Right renal pelvis (tissue), 4 donors: ENCODE measurements around the gene CSN3. TPM values are rescaled to one million over a fixed set of nuclear protein-coding genes. Genes with fewer than 3 reads are reported as not detected.

Experiments used
- DNase-seq, 4 donors: peaks; one replicate each; pipeline ENCODE4 v3.0.0-alpha.2; 2013; ENCODE audit warnings: low read depth in 4 of 4, low spot score in 3 of 4, missing footprints in 1 of 4
- polyA plus RNA-seq, 4 donors: library from polyadenylated mRNA; unstranded; fragments of 120-200 nt; gene quantifications; one replicate each; pipeline ENCODE4 v1.2.1, GENCODE V29; 2013; ENCODE audit not compliant: insufficient read length in 4 of 4

The CSN3 gene
- polyA plus RNA-seq, 4 donors: 0.06 TPM; not detected in 3

DNA sequence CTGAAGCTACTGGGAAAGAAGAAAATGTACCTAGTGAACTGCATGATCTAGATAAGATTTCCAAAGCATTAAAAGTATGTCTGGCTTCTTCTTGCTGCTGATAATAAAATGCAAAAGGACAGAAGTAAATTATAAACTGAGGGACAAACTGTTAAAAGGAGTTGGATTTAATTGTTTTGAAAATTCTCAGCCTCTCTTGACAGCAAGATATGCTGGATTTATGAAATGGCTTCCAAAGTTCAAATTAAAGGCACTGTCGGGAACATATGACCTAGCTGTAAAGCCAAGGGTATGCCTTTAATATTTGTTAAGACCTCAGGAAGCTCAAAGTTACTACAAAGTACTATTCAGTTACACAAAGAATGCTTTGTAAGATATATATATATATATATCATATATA, 46.3 kb downstream of the CSN3 start:
- DNase-seq: no peak

DNA sequence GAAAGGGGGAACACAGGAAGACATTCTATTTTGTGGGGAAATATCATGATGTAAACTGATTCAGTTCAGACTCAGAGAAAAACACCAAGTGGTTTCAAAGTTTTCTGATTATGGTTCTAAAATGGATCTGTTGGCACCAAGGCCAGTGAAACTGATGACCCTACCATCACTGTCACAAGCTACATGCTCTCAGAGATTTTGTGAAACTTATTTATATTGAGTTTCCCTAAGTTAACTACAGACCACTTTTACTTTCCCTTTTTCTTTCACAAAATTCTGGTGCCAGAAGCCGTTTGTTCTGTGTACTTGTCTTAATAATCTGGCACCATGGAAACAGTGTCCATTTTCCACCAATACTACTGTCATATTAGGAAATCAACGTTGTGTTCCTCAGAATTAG, 48.9 kb downstream of the CSN3 start:
- no peak for DNase-seq

DNA sequence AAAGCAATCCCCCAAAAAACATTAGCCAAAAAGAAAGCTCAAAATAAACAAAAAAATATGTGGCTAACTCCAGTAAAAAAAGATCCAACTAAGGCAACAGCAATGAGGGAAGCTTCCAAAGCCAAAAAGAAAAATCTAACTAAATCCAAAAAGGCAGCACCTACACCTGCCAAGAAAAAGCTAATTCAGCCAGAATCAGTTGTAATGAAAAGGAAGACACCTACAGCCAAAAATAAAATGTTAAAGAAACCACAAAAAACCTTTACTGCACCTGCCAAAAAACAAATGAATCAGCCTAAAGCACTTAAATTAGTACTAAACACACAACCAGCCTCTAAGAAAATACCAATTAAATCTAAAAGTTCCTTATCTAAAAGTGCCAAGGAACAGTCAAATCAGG, 55.2 kb downstream of the CSN3 start:
- DNase-seq: no peak

DNA sequence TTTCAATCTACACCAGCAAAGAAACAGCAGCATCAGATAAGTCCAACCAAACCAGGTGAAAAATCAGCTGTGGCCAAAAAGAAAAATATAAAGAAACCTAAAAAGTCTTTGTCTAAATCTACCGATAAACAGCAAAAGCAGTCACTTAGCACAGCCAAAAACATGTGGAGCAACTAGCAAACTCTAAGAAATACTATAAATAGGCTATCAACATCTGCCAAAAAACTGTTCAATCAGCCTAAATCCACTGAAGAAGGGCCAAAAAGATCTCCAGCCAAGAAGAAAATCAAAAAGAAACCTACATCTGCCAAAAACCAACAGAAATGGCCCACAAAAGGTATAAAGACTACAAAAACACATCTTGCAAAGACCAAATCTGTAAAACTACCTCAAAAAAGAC, 55.7 kb downstream of the CSN3 start:
- no peak for DNase-seq

DNA sequence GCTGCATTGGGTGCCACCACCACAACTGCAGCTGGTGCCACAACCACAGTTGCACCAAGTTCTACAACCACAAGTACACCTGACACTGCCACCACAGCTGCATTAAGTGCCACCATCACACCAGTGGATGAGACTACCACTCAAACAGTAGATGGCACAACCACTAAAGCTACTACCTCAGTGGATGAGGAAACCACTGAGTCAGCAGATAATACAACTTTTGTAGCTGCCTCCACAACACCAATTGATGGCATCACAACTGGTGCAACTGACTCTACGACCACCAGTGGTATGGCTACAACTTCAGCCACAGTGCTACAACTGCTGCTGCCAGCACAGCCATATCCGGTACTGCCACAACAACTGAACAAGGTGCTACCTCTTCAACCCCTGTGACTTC, 57.2 kb downstream of the CSN3 start:
- DNase-seq: no peak

DNA sequence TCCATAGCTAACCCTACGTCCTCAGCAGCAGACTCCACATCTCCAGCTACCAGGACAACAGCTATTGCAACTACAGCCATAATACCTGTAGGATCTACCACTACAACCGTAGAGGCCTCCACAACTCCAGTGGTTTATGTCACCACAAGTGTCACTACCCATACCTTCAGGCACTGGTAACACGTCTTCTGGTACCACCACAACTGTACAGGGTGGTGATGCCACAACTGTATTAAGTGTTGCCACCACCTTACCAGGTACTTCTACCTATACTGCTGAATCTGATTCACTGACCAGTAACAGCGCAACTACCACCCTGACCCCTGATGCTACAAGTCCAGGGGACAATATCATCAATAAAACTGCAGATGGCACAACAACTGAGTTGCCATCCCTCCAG, 57.8 kb downstream of the CSN3 start:
- no peak for DNase-seq

Other genes starting within 250 kb of the CSN3 start
- gene STATH, start 246.6 kb upstream of the CSN3 start, polyA plus RNA-seq: under 1 TPM; 0.26 to 0.69 (median 0.43) TPM
- not detected for gene HTN3, start 214.1 kb upstream of the CSN3 start, polyA plus RNA-seq
- under 1 TPM in 1 of 4 donors, not detected in 3; 0.01 TPM for gene HTN1, start 192.2 kb upstream of the CSN3 start, polyA plus RNA-seq
- gene PRR27, start 88.4 kb upstream of the CSN3 start, polyA plus RNA-seq: under 1 TPM; 0.04 to 0.14 (median 0.06) TPM
- 1 to 10 TPM in 3 of 4 donors, under 1 TPM in 1; 0.65 to 1.9 (median 1.3) TPM for gene ODAM, start 46.9 kb upstream of the CSN3 start, polyA plus RNA-seq
- gene FDCSP, start 16.5 kb upstream of the CSN3 start, polyA plus RNA-seq: 1 to 10 TPM in 2 of 4 donors, under 1 TPM in 2; 0.49 to 2.0 (median 0.89) TPM
- gene CABS1, start 92.4 kb downstream of the CSN3 start, polyA plus RNA-seq: under 1 TPM in 2 of 4 donors, not detected in 2; 0.10 to 0.13 TPM
- not detected for gene SMR3A, start 118.2 kb downstream of the CSN3 start, polyA plus RNA-seq
- gene SMR3B, start 140.5 kb downstream of the CSN3 start, polyA plus RNA-seq: not detected
- gene OPRPN, start 155.3 kb downstream of the CSN3 start, polyA plus RNA-seq: not detected
- gene MUC7, start 229.6 kb downstream of the CSN3 start, polyA plus RNA-seq: under 1 TPM in 3 of 4 donors, not detected in 1; 0.07 to 0.11 (median 0.08) TPM